NCI-H748 (cell line): ENCODE measurements around the gene VASN.

Experiments
- DNase-seq: peaks from one replicate; lab custom pipeline; 2025; ENCODE audit not compliant: unreplicated experiment; lab: John Stamatoyannopoulos, UW

The VASN gene

DNA sequence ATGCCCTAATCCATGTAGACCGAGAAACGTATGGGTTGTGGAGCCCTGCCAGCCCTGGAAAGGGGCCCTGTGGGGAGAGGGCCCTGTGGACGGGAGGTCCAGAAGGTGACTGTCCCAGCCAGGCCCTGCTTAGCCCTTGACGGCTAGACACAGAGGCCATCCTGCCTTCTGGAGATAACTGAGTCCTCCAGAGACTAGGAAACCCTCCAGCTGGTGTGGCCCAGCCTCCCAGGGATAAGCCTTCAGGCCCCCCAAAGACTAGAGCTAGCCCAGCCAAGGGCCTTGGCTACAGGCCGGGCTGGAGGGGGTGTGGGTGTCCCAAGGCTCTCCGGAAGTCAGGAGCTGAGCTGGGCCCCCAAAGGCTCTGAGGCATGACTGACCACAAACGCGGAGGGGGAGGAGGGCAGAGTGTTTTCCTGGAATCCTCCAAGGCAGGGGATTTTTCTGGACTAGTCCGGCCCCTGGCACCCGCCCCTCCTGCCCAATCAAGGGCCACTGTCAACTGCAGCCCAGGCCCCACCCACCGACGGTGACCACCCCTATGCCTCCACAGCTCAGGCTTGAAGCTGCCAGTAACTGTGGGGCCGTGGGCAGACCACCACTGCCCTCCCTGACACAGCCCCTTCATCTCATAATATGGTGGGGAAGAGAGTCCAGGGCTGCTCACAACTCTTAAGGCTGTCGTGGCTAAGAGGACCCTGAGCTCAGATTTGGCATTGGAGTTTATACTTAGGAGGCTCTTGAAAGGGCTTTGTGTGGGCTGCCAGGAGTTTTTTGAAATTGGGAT lies 885 bp upstream of the VASN start:
- no peak for DNase-seq

DNA sequence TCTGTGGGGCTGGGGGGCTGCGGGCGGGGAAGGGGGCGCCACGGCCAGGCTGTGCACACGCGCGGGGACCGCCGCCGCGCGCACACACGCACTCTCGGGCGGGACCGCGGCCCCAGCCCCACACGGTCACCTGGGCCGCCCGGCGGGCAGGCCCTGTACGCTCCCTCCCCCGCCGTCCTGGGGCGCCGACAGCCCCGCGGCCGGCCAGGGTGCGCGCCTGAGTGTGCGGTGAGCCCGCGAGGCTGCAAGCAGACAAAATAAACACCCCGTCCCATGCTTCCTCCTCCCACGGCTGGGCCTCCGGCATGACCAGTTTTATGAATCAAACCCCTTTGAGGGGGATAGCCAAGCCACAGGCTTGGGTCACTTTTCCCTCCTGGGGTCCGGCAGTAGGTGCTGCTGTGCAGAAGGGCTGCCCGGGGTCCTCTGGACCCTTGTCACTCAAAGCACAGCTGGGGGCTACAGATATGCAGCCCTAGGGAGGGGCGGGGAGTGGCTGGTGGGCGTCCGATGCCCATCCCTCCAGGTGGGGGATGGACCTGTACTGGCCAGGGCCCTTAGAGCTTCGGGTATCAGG lies 441 bp downstream of the VASN start:
- DNase-seq: no peak

DNA sequence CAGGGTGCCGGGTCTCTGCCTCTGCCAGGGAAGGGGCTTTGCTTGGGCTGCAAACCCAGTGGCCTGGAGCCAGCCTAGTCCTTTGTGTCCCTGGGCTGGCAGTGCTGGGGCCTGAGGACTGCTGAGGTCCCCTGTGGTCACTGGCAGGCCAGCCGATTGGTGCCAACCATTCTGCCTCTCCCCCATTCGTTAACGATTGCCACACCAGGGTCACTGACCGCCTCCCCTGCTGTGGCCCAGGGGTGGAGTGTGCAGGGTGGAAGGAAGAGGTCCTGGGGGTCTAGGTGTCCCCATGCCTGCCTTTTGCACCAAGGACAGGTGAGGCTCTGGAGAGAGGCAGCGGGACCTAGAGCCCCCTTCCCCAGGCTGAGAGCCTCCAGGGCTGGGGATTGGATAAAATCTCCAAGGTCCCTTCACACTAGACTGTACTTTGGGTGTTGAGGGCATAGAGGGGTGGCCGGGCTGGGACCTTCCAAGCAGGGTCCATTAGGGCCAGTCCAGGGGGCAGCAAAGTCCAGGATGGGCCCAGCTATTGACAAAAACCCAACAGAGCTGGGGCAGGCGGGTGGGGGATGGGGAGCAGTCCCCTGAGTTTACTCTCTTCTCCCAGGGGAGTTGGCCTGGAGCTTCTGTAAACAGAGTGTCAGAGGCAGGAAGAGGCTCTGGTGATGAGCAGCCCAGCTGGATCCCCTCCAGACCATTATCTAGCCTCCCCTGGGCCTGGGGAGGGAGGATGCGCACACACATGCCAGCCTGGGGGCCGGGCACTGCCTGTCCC lies 1.1 kb downstream of the VASN start:
- peak; percentile 4 for DNase-seq

DNA sequence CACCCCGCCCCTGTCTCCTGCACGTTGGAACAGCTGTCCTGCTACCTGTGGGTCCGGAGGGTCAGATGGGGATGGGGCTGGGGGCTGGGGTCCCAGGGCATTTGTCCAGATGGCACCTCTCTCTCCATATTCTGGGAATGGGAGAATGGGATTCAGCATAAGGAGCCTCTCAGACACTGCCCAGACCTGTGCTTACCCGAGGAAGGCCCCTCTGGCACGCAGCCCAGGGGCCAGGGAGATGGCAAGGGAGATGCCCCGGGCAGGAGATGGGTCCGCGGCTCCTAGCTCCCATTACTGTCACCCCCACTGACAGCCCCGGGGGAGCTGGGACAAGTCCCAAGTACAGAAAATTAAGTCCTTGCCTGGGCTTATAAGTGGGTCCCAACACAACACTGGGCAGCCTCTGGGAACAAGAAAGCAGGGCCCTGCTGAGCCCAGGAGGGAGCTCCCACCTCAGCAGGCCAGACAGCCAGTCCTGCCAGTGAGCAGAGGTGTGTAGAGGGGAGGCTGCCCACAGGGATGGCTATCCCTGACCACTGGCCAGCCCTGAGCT lies 1.8 kb downstream of the VASN start:
- no peak for DNase-seq

DNA sequence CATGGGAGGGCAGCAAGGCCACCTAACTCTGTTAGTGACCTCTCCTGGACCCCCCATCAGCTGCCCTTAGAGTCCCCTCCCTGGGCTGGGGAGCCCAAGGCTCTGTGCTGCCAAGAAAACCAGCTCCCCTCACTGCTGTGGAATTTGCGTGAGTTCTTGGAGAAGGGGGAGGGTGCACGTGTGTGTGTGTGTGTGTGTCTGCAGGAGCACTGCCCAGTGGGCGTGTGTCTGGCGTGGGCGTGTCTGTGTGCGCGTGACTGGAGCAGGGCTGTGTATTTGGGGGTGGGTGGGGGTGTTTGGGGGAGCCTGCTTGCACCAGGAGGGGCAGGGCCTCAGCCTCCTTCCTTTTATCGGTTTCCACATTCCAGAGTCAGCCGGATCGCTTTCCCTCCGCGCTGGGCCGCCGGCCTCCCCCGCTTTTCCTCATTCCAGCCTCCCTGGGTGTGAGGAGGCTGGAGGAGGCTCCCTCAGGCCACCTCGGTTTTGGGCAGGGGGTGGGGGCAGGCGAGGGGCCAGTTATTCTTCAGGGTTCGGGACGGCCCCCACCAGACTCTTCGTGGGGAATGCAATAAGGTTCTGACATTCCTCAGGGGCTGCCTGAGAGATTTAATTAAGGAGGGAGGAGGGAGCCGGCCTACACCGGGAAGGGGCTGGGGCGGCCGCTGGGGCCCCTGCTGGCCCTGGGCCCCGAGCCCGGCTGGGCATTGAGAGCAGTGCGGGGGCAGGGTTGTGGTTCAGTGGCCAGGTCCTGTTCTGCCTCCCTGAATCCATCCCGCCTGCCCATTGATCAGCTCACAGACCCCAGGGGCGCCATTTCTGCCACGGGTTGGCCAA lies 2.5 kb downstream of the VASN start:
- DNase-seq: no peak

DNA sequence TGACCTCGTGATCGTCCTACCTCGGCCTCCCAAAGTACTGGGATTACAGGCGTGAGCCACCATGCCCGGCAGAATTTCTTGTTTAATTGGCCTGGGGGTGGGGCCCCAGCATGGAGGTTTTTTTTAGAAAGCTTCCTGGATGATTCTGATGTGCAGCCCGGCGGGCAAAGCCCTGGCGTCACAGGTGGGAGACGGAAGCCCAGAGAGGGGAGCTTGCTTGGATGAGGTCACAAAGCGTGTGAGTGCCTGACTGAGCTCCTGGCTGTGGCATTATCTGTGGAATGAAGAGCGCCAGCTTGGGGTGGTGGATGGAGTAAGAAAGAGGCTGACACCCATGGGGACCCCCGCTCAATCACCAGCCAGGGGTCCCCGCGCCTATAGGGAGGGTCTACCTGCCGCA lies 4.1 kb downstream of the VASN start:
- no peak for DNase-seq

DNA sequence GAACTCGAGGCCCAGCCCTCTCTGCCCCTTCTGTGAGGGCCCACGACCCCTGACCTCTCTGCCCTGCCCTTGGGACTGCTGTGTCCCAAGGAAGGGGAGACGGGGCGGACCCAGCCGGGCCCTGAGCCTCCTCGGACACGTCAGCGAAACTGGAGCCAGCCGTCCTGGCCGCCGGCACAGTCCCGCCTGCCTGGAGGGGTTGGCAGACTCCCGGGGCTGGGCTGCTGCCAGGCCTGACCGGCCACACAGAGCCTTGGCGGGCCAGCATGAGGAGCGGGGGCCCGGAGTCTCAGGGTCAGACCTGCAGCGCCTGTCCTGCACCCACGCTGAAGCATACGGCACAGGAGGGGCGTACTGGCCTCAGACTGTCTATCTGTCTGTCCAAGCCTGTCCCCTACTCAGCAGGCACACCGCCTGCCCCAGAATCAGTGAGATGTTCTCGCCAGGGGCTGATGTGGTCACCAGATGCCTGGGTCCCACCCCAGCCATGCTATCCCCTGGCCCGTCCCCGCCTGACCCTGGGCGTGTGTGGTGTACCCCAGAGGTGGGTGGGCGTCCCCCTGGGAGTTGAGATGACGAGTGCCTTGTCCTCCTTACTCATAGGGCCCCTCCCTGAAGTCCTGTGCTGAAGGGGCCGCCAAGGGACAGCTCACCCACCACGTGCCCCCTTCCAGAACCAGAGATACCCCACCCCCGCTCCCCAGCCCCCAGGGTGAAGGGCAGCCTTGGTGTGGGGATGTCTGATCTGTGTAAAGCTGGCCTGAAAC lies 4.7 kb downstream of the VASN start:
- DNase-seq: no peak

DNA sequence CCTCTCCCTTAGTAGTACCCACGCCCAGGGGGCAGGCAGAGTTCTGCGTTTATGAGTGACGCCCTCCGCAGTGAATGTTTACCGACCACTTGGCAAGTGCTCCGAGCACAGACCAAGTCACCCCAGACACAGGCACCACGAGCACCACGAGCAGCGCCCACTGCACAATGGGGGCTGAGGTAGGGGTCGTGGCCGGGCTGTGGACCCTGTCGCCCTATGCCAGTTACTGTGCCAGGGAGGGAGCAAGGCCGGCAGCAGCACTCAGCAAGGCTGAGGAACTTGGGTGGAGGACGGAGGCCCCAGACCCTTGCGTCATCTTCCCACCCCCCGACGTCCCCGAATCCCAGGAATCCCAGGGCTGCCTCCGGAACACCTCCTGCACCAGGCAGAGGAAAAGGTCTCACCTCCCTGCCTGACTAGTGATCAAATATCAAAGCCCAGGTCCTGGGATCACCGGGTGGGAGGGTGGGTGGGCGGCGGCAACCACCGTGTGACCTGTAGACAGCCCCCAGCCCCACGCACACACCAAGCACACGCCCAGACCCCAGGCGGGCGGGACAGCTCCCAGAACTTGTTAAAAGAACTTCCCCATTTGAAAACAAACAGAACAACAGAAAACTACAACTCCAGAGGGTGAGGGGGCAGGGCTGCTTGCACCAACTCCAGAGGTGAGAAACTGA lies 5.4 kb downstream of the VASN start:
- no peak for DNase-seq

DNA sequence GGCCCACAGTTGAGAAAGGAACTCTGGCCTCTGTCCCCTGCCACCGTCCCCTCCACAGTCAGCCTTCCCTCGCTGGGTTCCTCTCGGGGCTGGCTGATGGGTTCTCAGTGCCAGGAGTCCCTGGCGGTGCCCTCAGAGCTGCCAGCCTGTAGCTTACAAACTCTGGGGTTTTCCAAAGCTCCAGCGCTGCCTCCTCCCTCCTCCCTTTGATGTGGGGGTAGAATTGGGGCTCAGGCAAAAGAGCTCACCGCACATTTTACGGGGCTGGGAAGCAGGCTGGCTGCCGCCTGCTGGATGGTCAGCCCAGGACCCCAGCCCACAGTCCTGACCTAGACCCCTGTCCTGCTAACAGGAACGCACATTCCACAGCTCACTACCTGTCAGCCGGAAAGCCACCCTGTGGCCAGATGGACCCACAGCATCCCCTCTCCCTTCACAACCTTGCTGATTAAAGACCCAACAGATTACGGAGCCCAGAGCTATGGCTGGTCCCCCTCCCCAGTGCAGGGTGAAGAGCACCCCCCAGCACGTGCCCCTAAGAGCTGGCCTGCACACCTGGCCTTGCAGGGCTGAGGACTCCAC lies 6.0 kb downstream of the VASN start:
- DNase-seq: no peak

DNA sequence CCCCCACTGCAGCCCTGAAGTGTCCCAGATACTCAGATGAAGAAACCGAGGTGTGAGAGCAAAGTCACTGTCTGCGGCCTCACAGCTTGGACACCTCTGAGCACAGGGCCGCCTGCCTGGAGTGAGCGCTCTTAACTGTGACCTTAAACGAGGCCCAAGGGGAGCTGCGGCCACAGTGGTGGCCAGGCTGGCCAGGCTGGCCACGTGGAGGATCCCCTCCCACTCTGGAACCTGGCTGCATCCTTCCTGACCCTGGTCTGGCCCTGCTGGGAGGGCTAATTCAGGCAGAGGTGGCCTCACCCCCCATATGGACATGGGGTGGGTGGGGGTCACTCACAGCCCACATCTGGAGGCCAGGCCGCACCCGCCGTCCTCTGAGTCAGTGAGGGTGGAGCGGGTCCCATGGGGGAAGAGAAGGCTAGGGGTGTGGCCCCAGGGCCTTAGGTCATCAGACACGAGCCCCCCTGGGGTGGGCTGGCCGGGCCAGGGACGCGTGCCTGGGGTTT lies 6.6 kb downstream of the VASN start:
- no peak for DNase-seq

DNA sequence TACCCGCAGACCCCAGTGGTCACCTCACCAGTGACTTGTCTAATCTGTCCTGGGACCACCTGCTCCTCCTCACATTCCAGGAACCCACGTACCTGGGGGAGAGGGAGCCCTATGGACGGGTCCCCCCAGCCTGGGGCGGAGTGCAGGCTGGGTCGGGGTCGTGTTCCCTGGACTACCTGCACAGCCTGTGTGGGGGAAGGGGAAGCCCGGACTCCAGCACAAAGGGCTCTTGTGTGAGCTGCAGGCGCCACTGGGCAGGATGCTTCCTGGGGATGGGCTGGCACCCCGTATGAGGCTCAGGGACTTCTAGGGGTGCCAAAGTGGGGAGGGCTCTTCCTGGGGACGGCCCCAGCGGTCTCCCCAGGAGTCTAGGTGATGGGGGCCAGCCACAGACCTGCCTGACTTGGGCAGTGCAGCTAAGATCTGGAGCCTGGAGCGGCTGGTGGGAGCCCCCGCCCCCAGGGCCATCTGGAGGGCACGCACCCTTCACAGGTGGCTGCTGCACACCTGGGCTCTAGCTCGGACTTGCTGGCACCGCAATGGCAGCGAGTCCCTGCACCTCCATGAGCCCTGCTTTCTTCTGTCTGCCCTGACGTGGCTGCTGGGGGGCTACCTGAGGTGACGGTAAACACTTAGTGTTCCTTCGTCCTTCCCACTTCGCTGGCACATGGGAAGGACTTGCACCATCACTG lies 7.5 kb downstream of the VASN start:
- no peak for DNase-seq

DNA sequence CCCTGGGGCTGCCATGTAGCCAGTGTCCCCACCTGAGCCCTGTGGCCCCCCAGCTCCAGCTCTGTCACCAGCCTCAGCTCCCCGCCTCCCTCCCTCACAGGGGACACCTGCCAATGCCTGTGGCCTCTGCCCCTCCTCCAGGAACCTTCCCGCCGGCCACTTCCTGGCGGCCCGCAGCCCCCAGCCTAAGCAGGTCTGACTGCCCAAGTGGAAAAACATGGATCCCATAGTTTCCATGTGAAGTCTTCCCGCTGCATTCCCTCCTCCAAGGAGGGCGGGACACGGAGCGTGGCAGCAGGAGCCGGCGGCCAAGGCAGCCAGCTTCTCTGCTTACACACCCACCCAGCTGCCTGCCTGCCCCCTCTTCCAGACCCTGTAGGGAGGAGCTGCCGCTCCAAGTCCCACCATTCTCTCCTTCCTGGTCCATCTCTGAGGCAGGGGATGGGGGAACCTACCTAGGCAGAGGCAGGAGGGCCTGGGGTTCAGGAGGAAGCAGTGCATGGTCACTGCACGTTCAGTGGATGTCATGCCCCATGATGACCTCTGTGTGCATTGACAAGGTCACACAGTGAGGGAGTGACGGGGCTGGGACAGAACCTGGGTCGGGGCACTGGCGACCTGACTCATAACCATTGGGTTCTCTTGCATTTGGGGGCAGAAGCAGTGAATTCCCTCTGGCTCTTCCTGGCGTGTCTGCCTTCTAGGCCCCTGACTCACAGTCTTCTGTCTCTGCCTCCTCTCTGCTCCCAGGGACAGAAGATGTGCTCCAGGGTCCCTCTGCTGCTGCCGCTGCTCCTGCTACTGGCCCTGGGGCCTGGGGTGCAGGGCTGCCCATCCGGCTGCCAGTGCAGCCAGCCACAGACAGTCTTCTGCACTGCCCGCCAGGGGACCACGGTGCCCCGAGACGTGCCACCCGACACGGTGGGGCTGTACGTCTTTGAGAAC lies 8.7 kb downstream of the VASN start:
- DNase-seq: no peak

DNA sequence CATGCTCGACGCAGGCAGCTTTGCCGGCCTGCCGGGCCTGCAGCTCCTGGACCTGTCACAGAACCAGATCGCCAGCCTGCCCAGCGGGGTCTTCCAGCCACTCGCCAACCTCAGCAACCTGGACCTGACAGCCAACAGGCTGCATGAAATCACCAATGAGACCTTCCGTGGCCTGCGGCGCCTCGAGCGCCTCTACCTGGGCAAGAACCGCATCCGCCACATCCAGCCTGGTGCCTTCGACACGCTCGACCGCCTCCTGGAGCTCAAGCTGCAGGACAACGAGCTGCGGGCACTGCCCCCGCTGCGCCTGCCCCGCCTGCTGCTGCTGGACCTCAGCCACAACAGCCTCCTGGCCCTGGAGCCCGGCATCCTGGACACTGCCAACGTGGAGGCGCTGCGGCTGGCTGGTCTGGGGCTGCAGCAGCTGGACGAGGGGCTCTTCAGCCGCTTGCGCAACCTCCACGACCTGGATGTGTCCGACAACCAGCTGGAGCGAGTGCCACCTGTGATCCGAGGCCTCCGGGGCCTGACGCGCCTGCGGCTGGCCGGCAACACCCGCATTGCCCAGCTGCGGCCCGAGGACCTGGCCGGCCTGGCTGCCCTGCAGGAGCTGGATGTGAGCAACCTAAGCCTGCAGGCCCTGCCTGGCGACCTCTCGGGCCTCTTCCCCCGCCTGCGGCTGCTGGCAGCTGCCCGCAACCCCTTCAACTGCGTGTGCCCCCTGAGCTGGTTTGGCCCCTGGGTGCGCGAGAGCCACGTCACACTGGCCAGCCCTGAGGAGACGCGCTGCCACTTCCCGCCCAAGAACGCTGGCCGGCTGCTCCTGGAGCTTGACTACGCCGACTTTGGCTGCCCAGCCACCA lies 9.7 kb downstream of the VASN start:
- no peak for DNase-seq

DNA sequence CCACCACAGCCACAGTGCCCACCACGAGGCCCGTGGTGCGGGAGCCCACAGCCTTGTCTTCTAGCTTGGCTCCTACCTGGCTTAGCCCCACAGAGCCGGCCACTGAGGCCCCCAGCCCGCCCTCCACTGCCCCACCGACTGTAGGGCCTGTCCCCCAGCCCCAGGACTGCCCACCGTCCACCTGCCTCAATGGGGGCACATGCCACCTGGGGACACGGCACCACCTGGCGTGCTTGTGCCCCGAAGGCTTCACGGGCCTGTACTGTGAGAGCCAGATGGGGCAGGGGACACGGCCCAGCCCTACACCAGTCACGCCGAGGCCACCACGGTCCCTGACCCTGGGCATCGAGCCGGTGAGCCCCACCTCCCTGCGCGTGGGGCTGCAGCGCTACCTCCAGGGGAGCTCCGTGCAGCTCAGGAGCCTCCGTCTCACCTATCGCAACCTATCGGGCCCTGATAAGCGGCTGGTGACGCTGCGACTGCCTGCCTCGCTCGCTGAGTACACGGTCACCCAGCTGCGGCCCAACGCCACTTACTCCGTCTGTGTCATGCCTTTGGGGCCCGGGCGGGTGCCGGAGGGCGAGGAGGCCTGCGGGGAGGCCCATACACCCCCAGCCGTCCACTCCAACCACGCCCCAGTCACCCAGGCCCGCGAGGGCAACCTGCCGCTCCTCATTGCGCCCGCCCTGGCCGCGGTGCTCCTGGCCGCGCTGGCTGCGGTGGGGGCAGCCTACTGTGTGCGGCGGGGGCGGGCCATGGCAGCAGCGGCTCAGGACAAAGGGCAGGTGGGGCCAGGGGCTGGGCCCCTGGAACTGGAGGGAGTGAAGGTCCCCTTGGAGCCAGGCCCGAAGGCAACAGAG lies 10.5 kb downstream of the VASN start:
- no peak for DNase-seq

DNA sequence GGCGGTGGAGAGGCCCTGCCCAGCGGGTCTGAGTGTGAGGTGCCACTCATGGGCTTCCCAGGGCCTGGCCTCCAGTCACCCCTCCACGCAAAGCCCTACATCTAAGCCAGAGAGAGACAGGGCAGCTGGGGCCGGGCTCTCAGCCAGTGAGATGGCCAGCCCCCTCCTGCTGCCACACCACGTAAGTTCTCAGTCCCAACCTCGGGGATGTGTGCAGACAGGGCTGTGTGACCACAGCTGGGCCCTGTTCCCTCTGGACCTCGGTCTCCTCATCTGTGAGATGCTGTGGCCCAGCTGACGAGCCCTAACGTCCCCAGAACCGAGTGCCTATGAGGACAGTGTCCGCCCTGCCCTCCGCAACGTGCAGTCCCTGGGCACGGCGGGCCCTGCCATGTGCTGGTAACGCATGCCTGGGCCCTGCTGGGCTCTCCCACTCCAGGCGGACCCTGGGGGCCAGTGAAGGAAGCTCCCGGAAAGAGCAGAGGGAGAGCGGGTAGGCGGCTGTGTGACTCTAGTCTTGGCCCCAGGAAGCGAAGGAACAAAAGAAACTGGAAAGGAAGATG lies 11.2 kb downstream of the VASN start:
- no peak for DNase-seq
